Vagina (tissue), 2 donors: Measurements from ENCODE around the gene ETV5. TPM values are rescaled to one million over a fixed set of nuclear protein-coding genes. Genes with fewer than 3 reads are reported as not detected.

ENCODE experiments used
- DNase-seq, 2 donors: peaks; one replicate each; pipeline ENCODE4 v3.0.0-alpha.2; 2017; ENCODE audit errors: extremely low spot score in 2 of 2
- H3K27ac ChIP-seq: fragments of 200-600 bp; sonication (generic); one replicate; pipeline ENCODE4 v1.5.1; 2019
- H3K27me3 ChIP-seq: fragments of 200-600 bp; sonication (generic); one replicate; pipeline ENCODE4 v1.5.1; 2019
- H3K36me3 ChIP-seq, 2 donors: fragments of 200-600 bp; sonication (generic); one replicate each; pipeline ENCODE4 v1.5.1; 2017 to 2019
- H3K4me1 ChIP-seq: fragments of 200-600 bp; sonication (generic); one replicate; pipeline ENCODE4 v1.5.1; 2019
- H3K4me3 ChIP-seq, 2 donors: fragments of 200-600 bp; sonication (generic); 1 replicate in 1 of 2; 2 replicates in 1 of 2; pipeline ENCODE4 v1.5.1; 2016 to 2019
- H3K9me3 ChIP-seq: fragments of 200-600 bp; sonication (generic); one replicate; pipeline ENCODE4 v1.5.1; 2019
- CTCF ChIP-seq, 3 experiments: fragments of 450-650 bp in 2 of 3; fragments of 200-600 bp in 1 of 3; sonication (generic) in 1 of 3; IDR thresholded peaks; one replicate each; pipeline ENCODE4 v1.5.1; 2017 to 2019; ENCODE audit warnings: antibody characterized with exemption in 3 of 3, mild to moderate bottlenecking in 2 of 3, moderate library complexity in 2 of 3
- POLR2A ChIP-seq, 2 donors: fragments of 450-650 bp; IDR thresholded peaks; one replicate each; pipeline ENCODE4 v1.6.1; 2017; ENCODE audit warnings: antibody characterized with exemption in 2 of 2, mild to moderate bottlenecking in 2 of 2, moderate library complexity in 2 of 2
- POLR2AphosphoS5 ChIP-seq, 2 donors: sonication (generic); formaldehyde crosslinking; IDR thresholded peaks; one replicate each; pipeline ENCODE4 v1.9.0; 2017; ENCODE audit warnings: antibody characterized with exemption in 2 of 2, mild to moderate bottlenecking in 2 of 2, low read depth in 1 of 2; ENCODE audit not compliant: insufficient read depth in 1 of 2
- intact Hi-C: fragments of 100-400 bp; cut with DNase I; formaldehyde crosslinking; loops from one replicate; pipeline ENCODE4 v1.15.1; 2023
- total RNA-seq: library from RNA; depleted of rRNA; stranded (reverse); fragments of >200 nt; gene quantifications from one replicate; pipeline ENCODE4 v1.2.3, GENCODE V29; 2016

Gene ETV5
- total RNA-seq, 1 donor from 2014 or later, result 18.4 TPM

DNA sequence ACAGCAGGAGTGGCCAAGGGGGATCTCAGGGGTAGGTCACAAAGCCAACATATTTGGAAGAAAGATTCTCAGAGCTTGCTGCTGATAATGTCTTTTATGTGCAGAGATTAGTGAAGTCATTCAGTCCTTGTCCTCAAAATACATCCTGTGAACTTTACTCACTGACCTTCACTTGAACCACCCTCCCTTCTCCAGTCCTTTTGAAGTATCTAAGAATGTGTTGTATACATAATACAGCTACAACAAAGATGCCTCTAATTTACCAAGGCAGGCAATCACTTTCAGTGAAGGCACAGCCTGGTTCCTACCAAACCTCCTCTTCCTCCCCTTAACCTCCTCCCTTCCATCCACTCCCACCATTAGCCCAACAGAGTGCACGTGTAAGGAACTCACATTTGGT is 38.3 kb downstream of the ETV5 start:
- DNase-seq, result no peak
- no peaks in the 10 kb centered on the region for H3K27me3 ChIP-seq
- intact Hi-C loops, result no loop called here
- peaks cover 6% of the 10 kb centered on the region for H3K9me3 ChIP-seq
- no peak overlapping the region for H3K27ac ChIP-seq
- H3K4me1 ChIP-seq, result peaks cover 5% of the 10 kb centered on the region
- no peaks in the 10 kb centered on the region for H3K36me3 ChIP-seq
- no peak for TF ChIP-seq CTCF (IDR thresholded peaks at IDR 0.05)
- no peak for TF ChIP-seq POLR2A (IDR thresholded peaks at IDR 0.05)
- TF ChIP-seq POLR2AphosphoS5 (IDR thresholded peaks at IDR 0.05; ENCODE audit: insufficient read depth in 1 of 2, low read depth in 1 of 2), result no peak
- H3K4me3 ChIP-seq, result no peak overlapping the region

DNA sequence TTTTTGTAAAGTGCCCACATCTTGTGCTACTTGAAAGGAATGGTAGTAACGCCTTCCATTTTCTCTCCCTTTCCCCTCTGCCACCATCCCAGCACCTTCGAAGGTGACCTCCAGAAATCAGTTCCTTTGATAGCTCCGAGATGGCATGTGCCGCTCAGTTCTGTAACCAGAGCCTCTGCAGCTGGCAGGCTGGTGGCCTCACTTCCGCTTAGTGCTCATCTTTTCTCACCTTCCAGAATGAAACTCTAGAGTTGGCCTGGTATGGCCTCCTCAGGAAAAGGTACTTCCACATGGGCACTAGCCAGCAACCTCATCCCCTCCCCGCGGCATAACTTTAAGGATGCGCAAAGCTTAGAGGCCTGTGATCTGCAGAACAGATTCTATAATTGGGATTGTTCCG is 38.8 kb downstream of the ETV5 start:
- Histone ChIP-seq H3K27me3 (no peaks in the 10 kb centered on the region), H3K9me3 (peaks cover 4% of the 10 kb centered on the region), H3K27ac (no peak overlapping the region), H3K4me1 (peaks cover 5% of the 10 kb centered on the region), H3K36me3 (no peaks in the 10 kb centered on the region), H3K4me3 (no peak overlapping the region)
- intact Hi-C loops, result no loop called here
- DNase-seq, result no peak
- TF ChIP-seq POLR2A (IDR thresholded peaks at IDR 0.05) (no peak), POLR2AphosphoS5 (IDR thresholded peaks at IDR 0.05; ENCODE audit: insufficient read depth in 1 of 2, low read depth in 1 of 2) (no peak), CTCF (IDR thresholded peaks at IDR 0.05) (no peak)

- no peak for DNase-seq
- intact Hi-C loops, result no loop called here
- H3K4me1 ChIP-seq, result peaks cover 5% of the 10 kb centered on the region
- no peak overlapping the region for H3K27ac ChIP-seq
- H3K36me3 ChIP-seq, result no peaks in the 10 kb centered on the region
- TF ChIP-seq CTCF (IDR thresholded peaks at IDR 0.05), result no peak
- no peaks in the 10 kb centered on the region for H3K27me3 ChIP-seq
- no peaks in the 10 kb centered on the region for H3K9me3 ChIP-seq
- H3K4me3 ChIP-seq, result no peak overlapping the region
These were observed 39.7 kb downstream of the ETV5 start for GRCh38 chr3:186069199-186069598.

GRCh38 chr3:186068243-186068552 is 40.7 kb downstream of the ETV5 start:
- H3K4me1 ChIP-seq, result peaks cover 5% of the 10 kb centered on the region
- H3K27ac ChIP-seq, result no peak overlapping the region
- intact Hi-C loops, result no loop called here
- H3K27me3 ChIP-seq, result no peaks in the 10 kb centered on the region
- no peak for TF ChIP-seq POLR2A (IDR thresholded peaks at IDR 0.05)
- no peak for TF ChIP-seq POLR2AphosphoS5 (IDR thresholded peaks at IDR 0.05; ENCODE audit: insufficient read depth in 1 of 2, low read depth in 1 of 2)
- TF ChIP-seq CTCF (IDR thresholded peaks at IDR 0.05), result no peak
- no peak overlapping the region for H3K4me3 ChIP-seq
- H3K36me3 ChIP-seq, result no peaks in the 10 kb centered on the region
- no peak for DNase-seq
- H3K9me3 ChIP-seq, result no peaks in the 10 kb centered on the region

DNA sequence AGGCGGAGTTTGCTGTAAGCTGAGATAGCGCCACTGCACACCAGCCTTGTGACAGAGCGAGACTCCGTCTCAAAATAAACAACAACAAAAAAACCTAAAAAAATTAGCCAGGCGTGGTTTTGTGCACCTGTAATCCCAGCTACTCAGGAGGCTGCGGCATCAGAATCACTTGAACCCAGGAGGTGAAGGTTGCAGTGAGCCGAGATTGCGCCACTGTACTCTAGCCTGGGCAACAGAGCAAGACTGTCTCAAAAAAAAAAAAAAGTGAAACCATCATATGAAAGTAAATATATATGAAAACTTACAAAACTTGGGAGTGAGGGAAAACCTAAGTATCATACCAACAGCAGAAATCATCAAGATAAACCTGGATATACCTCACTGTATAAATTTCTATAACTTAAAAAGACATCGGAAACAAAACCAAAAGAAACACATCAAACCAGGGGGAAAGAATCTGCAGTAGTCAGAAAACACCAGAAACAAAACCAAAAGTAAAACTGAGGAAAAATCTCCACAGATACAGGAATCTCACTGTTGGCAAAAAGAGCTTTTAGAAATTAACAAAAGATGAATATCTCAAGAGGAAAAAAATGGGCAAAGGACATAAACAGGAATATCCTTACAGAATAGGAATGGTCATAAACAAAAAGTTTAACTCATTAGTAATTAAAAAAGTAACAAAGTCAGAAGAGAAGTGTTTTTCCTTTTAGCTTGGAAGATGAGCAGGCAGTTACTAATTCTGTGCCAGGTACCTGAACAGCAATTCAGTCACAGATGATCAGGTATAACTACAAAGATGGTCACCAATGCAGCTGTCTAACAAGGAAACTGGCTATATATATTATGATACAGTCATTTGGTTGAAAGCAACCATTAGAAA is 41.3 kb downstream of the ETV5 start:
- H3K36me3 ChIP-seq, result no peaks in the 10 kb centered on the region
- H3K4me1 ChIP-seq, result peaks cover 5% of the 10 kb centered on the region
- TF ChIP-seq CTCF (IDR thresholded peaks at IDR 0.05), result no peak
- no peak for DNase-seq
- no peak overlapping the region for H3K4me3 ChIP-seq
- H3K9me3 ChIP-seq, result no peaks in the 10 kb centered on the region
- no peak overlapping the region for H3K27ac ChIP-seq
- H3K27me3 ChIP-seq, result no peaks in the 10 kb centered on the region
- intact Hi-C loops, result no loop called here
